ENCODE results near the gene WDR88. TPM values are rescaled to one million over a fixed set of nuclear protein-coding genes. Genes with fewer than 3 reads are reported as not detected.

Gene WDR88
- polyA plus RNA-seq, 1 donor from 2014 or later, result 0.35 TPM

- Histone ChIP-seq H3K9me3 (ENCODE audit: low read length) (peaks cover 5% of the 10 kb centered on the region), H3K4me3 (ENCODE audit: low read length) (no peak overlapping the region), H3K27me3 (ENCODE audit: insufficient read depth, low read depth, low read length) (no peaks in the 10 kb centered on the region), H3F3A (ENCODE audit: insufficient read depth, low read length, poor library complexity, severe bottlenecking) (no peaks in the 10 kb centered on the region), H3K4me2 (ENCODE audit: low read length) (no peak overlapping the region), H3K79me2 (replicated peaks; ENCODE audit: insufficient read depth, low read length) (no peaks in the 10 kb centered on the region), H2AFZ (ENCODE audit: low read depth, low read length) (no peak overlapping the region), H3K9me2 (ENCODE audit: insufficient read depth, low read length) (no peaks in the 10 kb centered on the region), H4K20me1 (ENCODE audit: insufficient read depth) (no peaks in the 10 kb centered on the region), H3K36me3 (ENCODE audit: insufficient read depth, low read length) (no peaks in the 10 kb centered on the region), H3K27ac (ENCODE audit: low read length) (no peak overlapping the region), H3K9ac (ENCODE audit: low read length) (no peak overlapping the region)
- TF ChIP-seq RAD21 (conservative IDR thresholded peaks at IDR 0.05), result no peak
- no peak for TF ChIP-seq REST (IDR thresholded peaks at IDR 0.05; ENCODE audit: borderline replicate concordance)
- TF ChIP-seq EP300 (conservative IDR thresholded peaks at IDR 0.05; ENCODE audit: poor library complexity, severe bottlenecking), result no peak
- TF ChIP-seq EZH2 (IDR thresholded peaks at IDR 0.05; ENCODE audit: borderline replicate concordance, insufficient read depth, low read length, poor library complexity, severe bottlenecking), result no peak
- TF ChIP-seq TAF1 (IDR thresholded peaks at IDR 0.05; ENCODE audit: low read depth), result no peak
- TF ChIP-seq MXI1 (conservative IDR thresholded peaks at IDR 0.05; ENCODE audit: poor library complexity, severe bottlenecking), result no peak
- TF ChIP-seq POLR2AphosphoS5 (IDR thresholded peaks at IDR 0.05), result no peak
- TF ChIP-seq CTCF (IDR thresholded peaks at IDR 0.05; ENCODE audit: poor library complexity, severe bottlenecking), result no peak
- TF ChIP-seq SMC3 (conservative IDR thresholded peaks at IDR 0.05; ENCODE audit: poor library complexity), result no peak
Measured at GRCh38 chr19:33171222-33171795, 39.4 kb downstream of the WDR88 start.

DNA sequence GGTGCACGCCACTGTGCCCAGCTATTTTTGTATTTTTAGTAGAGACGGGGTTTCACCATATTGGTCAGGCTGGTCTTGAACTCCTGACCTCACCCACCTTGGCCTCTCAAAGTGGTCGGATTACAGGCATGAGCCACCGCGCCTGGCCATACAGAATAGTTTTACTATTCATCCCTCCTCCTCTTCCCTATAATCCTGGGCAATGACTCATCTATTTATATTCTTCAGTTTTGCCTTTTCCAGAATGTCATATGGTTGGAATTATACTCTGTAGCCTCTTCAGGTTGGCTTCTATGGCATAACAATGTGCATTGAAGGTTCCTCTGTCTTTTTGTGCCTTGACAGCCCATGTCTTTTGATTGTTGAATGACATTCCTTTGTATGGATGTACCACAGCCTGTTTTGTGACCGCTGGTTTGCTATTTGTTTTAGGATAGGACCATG lies 40.0 kb downstream of the WDR88 start:
- Histone ChIP-seq H3K4me2 (ENCODE audit: low read length) (no peak overlapping the region), H3K79me2 (replicated peaks; ENCODE audit: insufficient read depth, low read length) (no peaks in the 10 kb centered on the region), H3K9me2 (ENCODE audit: insufficient read depth, low read length) (no peaks in the 10 kb centered on the region), H4K20me1 (ENCODE audit: insufficient read depth) (no peaks in the 10 kb centered on the region), H2AFZ (ENCODE audit: low read depth, low read length) (no peak overlapping the region), H3K27ac (ENCODE audit: low read length) (no peak overlapping the region), H3K9me3 (ENCODE audit: low read length) (peaks cover 5% of the 10 kb centered on the region), H3F3A (ENCODE audit: insufficient read depth, low read length, poor library complexity, severe bottlenecking) (no peaks in the 10 kb centered on the region), H3K27me3 (ENCODE audit: insufficient read depth, low read depth, low read length) (no peaks in the 10 kb centered on the region), H3K9ac (ENCODE audit: low read length) (no peak overlapping the region), H3K4me3 (ENCODE audit: low read length) (no peak overlapping the region), H3K36me3 (ENCODE audit: insufficient read depth, low read length) (no peaks in the 10 kb centered on the region)
- TF ChIP-seq EZH2 (IDR thresholded peaks at IDR 0.05; ENCODE audit: borderline replicate concordance, insufficient read depth, low read length, poor library complexity, severe bottlenecking) (no peak), MXI1 (conservative IDR thresholded peaks at IDR 0.05; ENCODE audit: poor library complexity, severe bottlenecking) (no peak), RAD21 (conservative IDR thresholded peaks at IDR 0.05) (no peak), EP300 (conservative IDR thresholded peaks at IDR 0.05; ENCODE audit: poor library complexity, severe bottlenecking) (no peak), SMC3 (conservative IDR thresholded peaks at IDR 0.05; ENCODE audit: poor library complexity) (no peak), CTCF (IDR thresholded peaks at IDR 0.05; ENCODE audit: poor library complexity, severe bottlenecking) (no peak), POLR2AphosphoS5 (IDR thresholded peaks at IDR 0.05) (no peak), TAF1 (IDR thresholded peaks at IDR 0.05; ENCODE audit: low read depth) (no peak), REST (IDR thresholded peaks at IDR 0.05; ENCODE audit: borderline replicate concordance) (no peak)
